HEK293T (cell line): ENCODE results near the gene KCNJ15.

Source experiments
- ARNT ChIP-seq: fragments of 450-650 bp; IDR thresholded peaks from 2 replicates; pipeline ENCODE4 v1.6.1; 2017; ENCODE audit warnings: mild to moderate bottlenecking
- BHLHE40 ChIP-seq: fragments of 450-650 bp; IDR thresholded peaks from 2 replicates; pipeline ENCODE4 v1.6.1; 2016; ENCODE audit warnings: mild to moderate bottlenecking, moderate library complexity, borderline replicate concordance
- ELF4 ChIP-seq: fragments of 450-650 bp; IDR thresholded peaks from 2 replicates; pipeline ENCODE4 v1.6.1; 2017; ENCODE audit warnings: antibody characterized with exemption
- FOXK2 ChIP-seq: fragments of 450-650 bp; IDR thresholded peaks from 2 replicates; pipeline ENCODE4 v1.6.1; 2016; ENCODE audit warnings: mild to moderate bottlenecking
- FOXM1 ChIP-seq: fragments of 450-650 bp; IDR thresholded peaks from 2 replicates; pipeline ENCODE4 v1.6.1; 2017; ENCODE audit warnings: mild to moderate bottlenecking, borderline replicate concordance
- L3MBTL2 ChIP-seq: fragments of 450-650 bp; conservative IDR thresholded peaks from 2 replicates; pipeline ENCODE4 v1.6.1; 2016; ENCODE audit warnings: mild to moderate bottlenecking
- PKNOX1 ChIP-seq: fragments of 450-650 bp; IDR thresholded peaks from 2 replicates; pipeline ENCODE4 v1.6.1; 2016

- TF ChIP-seq PKNOX1 (no peak), FOXM1 (no peak), ARNT (no peak), ELF4 (no peak), L3MBTL2 (no peak), BHLHE40 (no peak), FOXK2 (no peak)
Observed at GRCh38 chr21:38243732-38244406, 12.9 kb upstream of the KCNJ15 start.
